HG03139 (cell line): ENCODE results near the gene ADARB1.

Experiments
- ATAC-seq: cut with Tn5 transposase; IDR thresholded peaks from one replicate; pipeline ENCODE4 v1.9.1; 2021; ENCODE audit not compliant: unreplicated experiment

The ADARB1 gene

GRCh38 chr21:45146306-45146705 is 71.9 kb downstream of the ADARB1 start:
- no peak for ATAC-seq

- no peak for ATAC-seq
Observed at GRCh38 chr21:45146801-45147200, 72.4 kb downstream of the ADARB1 start.

- no peak for ATAC-seq
Observed at GRCh38 chr21:45147473-45148315, 73.3 kb downstream of the ADARB1 start.

- no peak for ATAC-seq
Observed at GRCh38 chr21:45148316-45148990, 74.1 kb downstream of the ADARB1 start.

GRCh38 chr21:45149021-45149420 is 74.6 kb downstream of the ADARB1 start:
- ATAC-seq = no peak

GRCh38 chr21:45150638-45151131 is 76.3 kb downstream of the ADARB1 start:
- no peak for ATAC-seq

GRCh38 chr21:45151445-45152160 is 77.2 kb downstream of the ADARB1 start:
- ATAC-seq = no peak

- no peak for ATAC-seq
Observed at GRCh38 chr21:45152265-45152746, 77.9 kb downstream of the ADARB1 start.

GRCh38 chr21:45153358-45154318 is 79.3 kb downstream of the ADARB1 start:
- no peak for ATAC-seq

- ATAC-seq = no peak
Observed at GRCh38 chr21:45154511-45155508, 80.4 kb downstream of the ADARB1 start.

- ATAC-seq = no peak
Observed at GRCh38 chr21:45155910-45156309, 81.5 kb downstream of the ADARB1 start.

- no peak for ATAC-seq
Observed at GRCh38 chr21:45156459-45156858, 82.1 kb downstream of the ADARB1 start.

- no peak for ATAC-seq
Observed at GRCh38 chr21:45157932-45158331, 83.6 kb downstream of the ADARB1 start.

GRCh38 chr21:45158491-45159423 is 84.4 kb downstream of the ADARB1 start:
- no peak for ATAC-seq

- ATAC-seq = no peak
Observed at GRCh38 chr21:45160198-45160597, 85.8 kb downstream of the ADARB1 start.

- ATAC-seq = no peak
Observed at GRCh38 chr21:45161038-45161945, 86.9 kb downstream of the ADARB1 start.

- ATAC-seq = no peak
Observed at GRCh38 chr21:45162115-45162514, 87.7 kb downstream of the ADARB1 start.
